HG03520 (cell line): Measurements from ENCODE around the gene ASIC2.

ENCODE experiments used
- ATAC-seq: cut with Tn5 transposase; IDR thresholded peaks from one replicate; pipeline ENCODE4 v1.9.1; 2021; ENCODE audit warnings: mild to moderate bottlenecking, moderate library complexity; ENCODE audit not compliant: unreplicated experiment

ASIC2 gene

DNA sequence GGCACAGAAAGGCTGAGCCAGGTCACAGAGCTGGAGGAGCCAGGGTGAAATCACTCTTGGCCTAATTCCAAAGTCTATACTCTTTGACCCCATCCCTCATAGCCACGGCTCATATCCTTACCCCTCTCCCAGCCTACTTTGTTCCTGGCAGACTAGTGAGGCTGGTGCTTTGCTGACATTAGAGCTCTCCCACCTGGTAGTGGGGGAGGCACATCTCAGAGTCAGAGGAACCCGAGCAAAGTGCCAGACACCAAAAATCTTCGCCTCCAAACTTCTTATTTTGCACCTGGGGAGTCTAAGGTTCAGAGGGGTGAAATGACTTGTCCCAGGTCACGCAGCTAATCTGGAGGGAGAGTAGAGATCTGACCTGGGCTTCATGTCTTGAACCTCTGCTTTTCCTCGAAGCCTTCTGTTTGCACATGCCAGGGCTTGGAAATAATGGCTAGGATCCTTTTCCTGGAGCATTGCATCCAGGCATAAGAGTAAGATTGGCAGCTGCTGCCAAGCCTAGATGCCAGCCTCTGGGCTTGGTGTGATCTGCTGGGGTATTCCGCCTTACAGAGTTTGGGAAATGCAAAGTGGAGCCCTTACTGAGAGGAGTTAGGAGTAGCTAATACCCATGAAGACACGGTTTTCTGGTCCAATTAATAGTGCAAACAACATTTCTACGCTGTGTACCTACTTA lies 174.6 kb downstream of the ASIC2 start:
- ATAC-seq: no peak

GRCh38 chr17:33116021-33116551 lies 177.0 kb downstream of the ASIC2 start:
- no peak for ATAC-seq

- ATAC-seq: no peak
These were observed 177.7 kb downstream of the ASIC2 start for GRCh38 chr17:33115366-33115765.

DNA sequence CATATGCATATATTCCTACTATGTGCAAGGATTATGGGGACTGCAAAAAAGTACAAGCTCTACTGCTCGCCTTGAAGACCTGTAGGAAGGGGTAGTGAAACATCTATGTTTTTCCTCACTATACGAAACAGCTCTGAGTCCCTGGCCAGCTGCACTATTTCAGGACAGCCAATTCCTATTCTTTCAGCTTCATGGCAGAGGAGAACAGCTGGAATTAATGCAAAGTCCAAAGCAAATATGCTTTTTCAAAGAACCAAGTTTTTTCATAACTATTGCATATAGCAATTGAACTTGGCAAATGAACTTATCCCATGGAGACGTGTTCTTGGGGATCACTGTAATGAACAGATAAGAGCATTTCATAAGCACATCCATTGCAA lies 179.1 kb downstream of the ASIC2 start:
- ATAC-seq: no peak

GRCh38 chr17:33113276-33113990 lies 179.7 kb downstream of the ASIC2 start:
- ATAC-seq: no peak

DNA sequence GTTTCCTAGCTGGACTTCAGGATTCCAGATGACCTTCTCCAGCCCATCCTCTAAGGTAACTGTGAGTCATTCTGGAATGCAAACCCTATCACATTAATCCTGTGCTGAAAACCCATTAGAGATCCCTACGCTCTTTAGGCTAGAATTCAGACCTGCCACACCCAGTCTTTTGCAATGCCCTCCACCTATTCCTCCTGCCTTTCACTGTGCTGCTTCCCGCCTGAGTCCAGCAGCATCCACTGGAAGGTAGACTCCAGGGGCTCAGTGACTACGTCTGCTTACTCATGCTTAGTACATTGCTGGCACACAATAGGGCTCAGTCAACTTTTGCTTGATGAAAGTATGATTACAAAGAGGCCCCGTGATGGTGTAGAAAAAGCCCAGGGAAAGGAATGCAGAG lies 180.3 kb downstream of the ASIC2 start:
- ATAC-seq: no peak

- no peak for ATAC-seq
These were observed 183.6 kb downstream of the ASIC2 start for GRCh38 chr17:33109336-33110072.

GRCh38 chr17:33106525-33107165 lies 186.4 kb downstream of the ASIC2 start:
- no peak for ATAC-seq

GRCh38 chr17:33105911-33106310 lies 187.2 kb downstream of the ASIC2 start:
- ATAC-seq: no peak

- no peak for ATAC-seq
These were observed 193.2 kb downstream of the ASIC2 start for GRCh38 chr17:33099906-33100305.

GRCh38 chr17:33099252-33099651 lies 193.8 kb downstream of the ASIC2 start:
- ATAC-seq: no peak

GRCh38 chr17:33097411-33097810 lies 195.7 kb downstream of the ASIC2 start:
- no peak for ATAC-seq

DNA sequence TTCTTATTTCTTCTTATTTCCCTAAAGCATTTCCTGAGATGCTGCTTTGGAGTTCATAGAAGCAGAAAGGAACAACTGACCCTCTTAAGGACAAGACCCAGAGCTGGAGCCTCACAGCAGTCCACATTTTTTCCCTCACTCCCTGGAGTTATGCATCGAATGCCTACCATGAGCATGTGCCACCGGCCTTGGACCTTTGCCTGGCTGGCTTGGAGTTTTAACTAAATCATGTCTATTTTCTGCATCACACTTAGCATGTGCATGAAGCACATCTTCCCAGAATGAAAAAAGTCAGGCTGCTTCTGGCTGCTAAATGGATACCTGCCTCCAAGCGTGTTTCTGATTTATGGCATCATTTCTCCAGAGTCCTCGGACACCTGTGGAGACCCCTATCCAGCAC lies 196.9 kb downstream of the ASIC2 start:
- no peak for ATAC-seq

- no peak for ATAC-seq
These were observed 201.8 kb downstream of the ASIC2 start for GRCh38 chr17:33091271-33091670.

DNA sequence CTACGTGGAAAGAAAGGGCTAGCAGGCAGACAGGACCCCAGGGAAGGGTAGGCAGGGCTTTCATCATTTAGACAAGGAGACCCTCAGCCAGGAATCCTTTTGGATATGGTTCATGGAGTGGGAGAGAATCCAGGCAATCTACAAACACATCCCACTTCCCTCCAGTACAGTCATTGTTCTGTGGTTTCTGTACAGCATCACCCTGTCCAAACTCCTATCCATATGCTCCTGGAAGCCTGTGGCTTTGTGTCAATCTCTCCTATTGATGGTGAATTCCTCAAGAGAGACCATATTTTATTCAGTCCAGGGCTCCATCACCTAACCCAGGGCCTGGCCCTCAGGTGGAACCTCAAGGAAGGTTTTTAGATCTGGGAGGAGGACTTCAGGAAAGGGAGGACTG lies 202.3 kb downstream of the ASIC2 start:
- ATAC-seq: no peak

- ATAC-seq: no peak
These were observed 206.2 kb downstream of the ASIC2 start for GRCh38 chr17:33086878-33087277.

GRCh38 chr17:33086041-33086440 lies 207.1 kb downstream of the ASIC2 start:
- ATAC-seq: no peak

DNA sequence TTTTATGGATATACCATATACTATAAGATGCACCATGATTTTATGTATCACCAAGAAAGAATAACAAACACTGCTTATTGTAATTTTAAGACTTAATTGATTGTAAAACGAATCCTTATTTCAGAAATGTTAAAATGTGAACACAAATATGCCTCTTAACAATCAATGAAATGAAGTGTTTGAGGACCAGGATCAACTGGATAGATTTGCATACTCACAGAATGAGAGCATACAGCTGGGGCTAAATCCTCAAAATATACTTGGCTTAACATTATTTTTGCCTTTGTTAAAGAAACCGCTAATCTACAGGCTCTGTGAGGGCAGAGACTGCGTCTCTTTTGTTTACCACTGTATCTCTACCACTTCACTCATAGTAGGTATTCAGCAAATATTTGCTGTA lies 207.8 kb downstream of the ASIC2 start:
- ATAC-seq: no peak

DNA sequence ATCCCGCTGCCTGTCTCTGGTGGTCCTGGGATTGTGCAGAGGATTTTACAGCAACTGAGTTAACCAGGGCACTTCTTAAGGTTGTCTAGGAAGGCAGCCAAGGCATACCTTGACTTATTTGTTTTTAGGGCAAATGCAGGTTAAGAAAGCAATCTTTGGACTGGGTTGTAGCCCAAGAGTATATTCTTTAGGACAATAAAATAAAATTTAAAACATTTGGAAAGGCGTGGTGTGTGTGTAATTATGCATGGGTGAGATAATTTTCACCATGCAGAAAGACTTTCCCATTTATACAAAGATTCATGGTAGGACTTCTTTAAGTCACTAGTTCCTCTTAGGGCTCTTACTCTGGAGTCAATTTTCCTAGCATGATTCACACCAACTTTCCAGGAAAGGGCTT lies 208.3 kb downstream of the ASIC2 start:
- ATAC-seq: no peak

- no peak for ATAC-seq
These were observed 210.4 kb downstream of the ASIC2 start for GRCh38 chr17:33082529-33083173.

- ATAC-seq: no peak
These were observed 213.0 kb downstream of the ASIC2 start for GRCh38 chr17:33080091-33080490.
